HG02610 (cell line): Measurements from ENCODE around the gene CCDC92.
"Not testable (repeated sequence)": the region's sequence is repeated elsewhere in the genome, so short reads cannot be mapped to it uniquely, and the experiment has no call there.

ENCODE experiments used
- ATAC-seq: cut with Tn5 transposase; IDR thresholded peaks from one replicate; pipeline ENCODE4 v1.9.1; 2021; ENCODE audit warnings: mild to moderate bottlenecking, moderate library complexity; ENCODE audit not compliant: unreplicated experiment

CCDC92 gene

GRCh38 chr12:123911672-123912409 is 60.8 kb downstream of the CCDC92 start:
- not testable (repeated sequence) for ATAC-seq

GRCh38 chr12:123910761-123911193 is 61.9 kb downstream of the CCDC92 start:
- no peak for ATAC-seq

GRCh38 chr12:123910057-123910456 is 62.6 kb downstream of the CCDC92 start:
- ATAC-seq: no peak

- ATAC-seq: no peak
Measured at GRCh38 chr12:123908884-123909725, 63.5 kb downstream of the CCDC92 start.

GRCh38 chr12:123907726-123908476 is 64.7 kb downstream of the CCDC92 start:
- no peak for ATAC-seq

GRCh38 chr12:123906711-123907420 is 65.8 kb downstream of the CCDC92 start:
- no peak for ATAC-seq

- no peak for ATAC-seq
Measured at GRCh38 chr12:123905319-123905925, 67.2 kb downstream of the CCDC92 start.

- no peak for ATAC-seq
Measured at GRCh38 chr12:123903301-123904065, 69.1 kb downstream of the CCDC92 start.

GRCh38 chr12:123902821-123903220 is 69.8 kb downstream of the CCDC92 start:
- no peak for ATAC-seq

- ATAC-seq: no peak
Measured at GRCh38 chr12:123900871-123901376, 71.7 kb downstream of the CCDC92 start.

- no peak for ATAC-seq
Measured at GRCh38 chr12:123899368-123899767, 73.3 kb downstream of the CCDC92 start.

- ATAC-seq: no peak
Measured at GRCh38 chr12:123898673-123899072, 74.0 kb downstream of the CCDC92 start.

- ATAC-seq: no peak
Measured at GRCh38 chr12:123897221-123897620, 75.4 kb downstream of the CCDC92 start.

GRCh38 chr12:123896767-123897166 is 75.9 kb downstream of the CCDC92 start:
- ATAC-seq: no peak

- ATAC-seq: no peak
Measured at GRCh38 chr12:123895451-123895850, 77.2 kb downstream of the CCDC92 start.

- ATAC-seq: no peak
Measured at GRCh38 chr12:123894823-123895345, 77.7 kb downstream of the CCDC92 start.

- ATAC-seq: no peak
Measured at GRCh38 chr12:123893276-123893675, 79.4 kb downstream of the CCDC92 start.

- ATAC-seq: no peak
Measured at GRCh38 chr12:123892853-123893252, 79.8 kb downstream of the CCDC92 start.

GRCh38 chr12:123892180-123892559 is 80.5 kb downstream of the CCDC92 start:
- no peak for ATAC-seq
